Measurements from ENCODE around the gene KLK14. TPM values are rescaled to one million over a fixed set of nuclear protein-coding genes. Genes with fewer than 3 reads are reported as not detected.
A peak's percentile ranks its signal among the peaks of the same experiment; 100 is the strongest.

Gene KLK14
- total RNA-seq, 1 donor from 2014 or later: not detected

- no peak overlapping the region for H3K4me3 ChIP-seq
- no peaks in the 10 kb centered on the region for H3K27me3 ChIP-seq
- TF ChIP-seq POLR2AphosphoS5 (IDR thresholded peaks at IDR 0.05; ENCODE audit: insufficient read depth in 1 of 2, low read depth in 1 of 2): no peak
- peak; percentile 28 to 61 (median 42) for TF ChIP-seq CTCF (IDR thresholded peaks at IDR 0.05)
- DNase-seq (ENCODE audit: extremely low spot score in 2 of 2): no peak
- peaks cover 8% of the 10 kb centered on the region for H3K4me1 ChIP-seq
- no peak overlapping the region for H3K27ac ChIP-seq
- no peaks in the 10 kb centered on the region for H3K9me3 ChIP-seq
- intact Hi-C loops (cut with DNase I): loop anchor here (10.0 kb wide), 1 partner anchor 240 kb away; no protein-coding TSS in a partner anchor
- H3K36me3 ChIP-seq: no peaks in the 10 kb centered on the region
Measured at GRCh38 chr19:51094696-51095279, 12.1 kb upstream of the KLK14 start.

GRCh38 chr19:51093510-51094345, 11.0 kb upstream of the KLK14 start:
- H3K9me3 ChIP-seq: no peaks in the 10 kb centered on the region
- H3K4me3 ChIP-seq: no peak overlapping the region
- no peak for TF ChIP-seq CTCF (IDR thresholded peaks at IDR 0.05)
- peak in 1 of 2 donors; percentile 10 for TF ChIP-seq POLR2AphosphoS5 (IDR thresholded peaks at IDR 0.05; ENCODE audit: insufficient read depth in 1 of 2, low read depth in 1 of 2)
- no peak for DNase-seq (ENCODE audit: extremely low spot score in 2 of 2)
- H3K27me3 ChIP-seq: no peaks in the 10 kb centered on the region
- no peaks in the 10 kb centered on the region for H3K36me3 ChIP-seq
- peaks cover 8% of the 10 kb centered on the region for H3K4me1 ChIP-seq
- peak overlapping the region; percentile 44 for H3K27ac ChIP-seq
- intact Hi-C loops (cut with DNase I): loop anchor here (10.0 kb wide), 1 partner anchor 241 kb away; no protein-coding TSS in a partner anchor

GRCh38 chr19:51093101-51093500, 10.4 kb upstream of the KLK14 start:
- H3K4me3 ChIP-seq: no peak overlapping the region
- peaks cover 8% of the 10 kb centered on the region for H3K4me1 ChIP-seq
- intact Hi-C loops (cut with DNase I): loop anchor here (10.0 kb wide), 1 partner anchor 242 kb away; no protein-coding TSS in a partner anchor
- H3K27ac ChIP-seq: peak overlapping the region; percentile 44
- no peaks in the 10 kb centered on the region for H3K27me3 ChIP-seq
- DNase-seq (ENCODE audit: extremely low spot score in 2 of 2): no peak
- TF ChIP-seq CTCF (IDR thresholded peaks at IDR 0.05) (no peak), POLR2A (IDR thresholded peaks at IDR 0.05) (no peak), POLR2AphosphoS5 (IDR thresholded peaks at IDR 0.05; ENCODE audit: insufficient read depth in 1 of 2, low read depth in 1 of 2) (no peak)
- no peaks in the 10 kb centered on the region for H3K36me3 ChIP-seq
- H3K9me3 ChIP-seq: no peaks in the 10 kb centered on the region

DNA sequence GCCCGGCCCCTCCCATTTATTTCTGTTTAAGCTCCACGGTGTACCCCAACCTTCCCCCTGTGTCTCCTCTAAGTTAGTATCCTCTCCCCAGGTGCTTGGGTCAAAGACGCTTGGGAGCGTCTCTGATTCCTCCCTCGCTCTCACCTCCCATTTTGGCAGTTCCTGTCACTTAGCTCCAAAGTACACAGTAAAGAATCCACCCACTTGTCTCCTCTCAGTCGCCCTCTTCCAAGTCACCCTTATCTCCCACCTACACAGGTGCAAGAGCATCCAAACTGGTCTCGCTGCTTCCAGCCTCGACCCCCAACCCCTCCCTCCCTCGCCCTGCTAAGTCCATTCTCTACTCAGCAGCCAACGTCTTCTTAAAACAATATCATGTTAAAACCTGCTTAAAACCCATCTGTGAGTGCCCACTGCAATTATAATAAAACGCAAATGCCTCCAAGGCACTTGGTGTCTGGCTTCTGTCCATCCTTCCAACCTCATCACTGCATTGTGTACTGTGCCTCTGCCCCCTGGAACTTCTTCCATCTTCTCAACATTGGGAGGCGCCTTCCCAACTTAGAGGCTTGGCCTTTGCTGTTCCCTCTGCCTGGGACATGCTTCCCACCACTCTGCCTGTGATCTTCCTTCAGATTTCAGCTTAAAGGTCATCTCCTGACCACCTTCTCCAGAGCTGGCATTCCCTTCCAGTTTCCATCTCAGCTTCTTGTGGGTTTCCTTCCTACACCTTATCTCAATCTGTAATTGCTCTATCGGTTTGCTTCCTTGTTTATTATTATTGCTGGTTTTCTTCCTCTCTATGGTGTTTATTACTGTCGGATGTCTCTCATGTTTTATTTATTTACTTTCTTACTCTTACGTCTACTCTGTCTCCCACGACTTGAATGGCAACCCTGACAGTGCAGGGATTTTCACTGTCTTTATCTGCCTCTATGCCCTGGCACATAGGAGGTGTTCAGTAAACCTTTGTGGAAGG, 9.5 kb upstream of the KLK14 start:
- H3K27me3 ChIP-seq: no peaks in the 10 kb centered on the region
- no peaks in the 10 kb centered on the region for H3K36me3 ChIP-seq
- H3K9me3 ChIP-seq: no peaks in the 10 kb centered on the region
- no peak for DNase-seq (ENCODE audit: extremely low spot score in 2 of 2)
- peaks cover 8% of the 10 kb centered on the region for H3K4me1 ChIP-seq
- intact Hi-C loops (cut with DNase I): loop anchor here (10.0 kb wide), 1 partner anchor 243 kb away; no protein-coding TSS in a partner anchor
- H3K4me3 ChIP-seq: no peak overlapping the region
- H3K27ac ChIP-seq: peak overlapping the region; percentile 27
- TF ChIP-seq POLR2AphosphoS5 (IDR thresholded peaks at IDR 0.05; ENCODE audit: insufficient read depth in 1 of 2, low read depth in 1 of 2): no peak
- no peak for TF ChIP-seq CTCF (IDR thresholded peaks at IDR 0.05)
- no peak for TF ChIP-seq POLR2A (IDR thresholded peaks at IDR 0.05)
